Astrocyte (in vitro differentiated cells and primary cell): Measurements from ENCODE around the gene MMP24OS. TPM values are rescaled to one million over a fixed set of nuclear protein-coding genes. Genes with fewer than 3 reads are reported as not detected.

ENCODE experiments used
- DNase-seq: peaks from one replicate; pipeline ENCODE4 v3.0.0-alpha.2; 2010; ENCODE audit warnings: low read depth
- FAIRE-seq: peaks from 2 replicates; lab custom pipeline; 2011; peaks lifted over from hg19 to GRCh38; lab: Jason Lieb, UNC
- H2AFZ ChIP-seq: 2 replicates; pipeline ENCODE4 v1.6.0; 2012; ENCODE audit warnings: low read depth, low read length, inconsistent platforms
- H3K27ac ChIP-seq: 2 replicates; pipeline ENCODE4 v1.5.1; 2011; ENCODE audit warnings: low read depth, low read length, inconsistent platforms
- H3K27me3 ChIP-seq: 2 replicates; pipeline ENCODE4 v1.6.0; 2011; ENCODE audit warnings: low read length, inconsistent platforms; ENCODE audit not compliant: insufficient read depth
- H3K36me3 ChIP-seq: 2 replicates; pipeline ENCODE4 v1.5.1; 2011; ENCODE audit warnings: low read length, inconsistent platforms; ENCODE audit not compliant: insufficient read depth
- H3K4me1 ChIP-seq: 2 replicates; pipeline ENCODE4 v1.5.1; 2011; ENCODE audit warnings: low read length, inconsistent platforms; ENCODE audit not compliant: insufficient read depth
- H3K4me2 ChIP-seq: 2 replicates; pipeline ENCODE4 v1.6.0; 2012; ENCODE audit warnings: low read length, inconsistent platforms
- H3K4me3 ChIP-seq: 2 replicates; pipeline ENCODE4 v1.5.1; 2011; ENCODE audit warnings: low read depth, mild to moderate bottlenecking, low read length, inconsistent platforms; ENCODE audit not compliant: insufficient read depth
- H3K79me2 ChIP-seq: 2 replicates; pipeline ENCODE4 v1.6.0; 2012; ENCODE audit warnings: mild to moderate bottlenecking, low read length, inconsistent platforms; ENCODE audit not compliant: insufficient read depth
- H3K9ac ChIP-seq: 2 replicates; pipeline ENCODE4 v1.6.0; 2012; ENCODE audit warnings: mild to moderate bottlenecking, low read length, inconsistent platforms
- H3K9me3 ChIP-seq: 2 replicates; pipeline ENCODE4 v1.5.1; 2012; ENCODE audit warnings: low read depth, mild to moderate bottlenecking, low read length, inconsistent platforms; ENCODE audit not compliant: insufficient read depth
- H4K20me1 ChIP-seq: 2 replicates; pipeline ENCODE4 v1.6.0; 2012; ENCODE audit warnings: low read length, inconsistent platforms; ENCODE audit not compliant: insufficient read depth
- H3K27ac Mint-ChIP-seq: one replicate; pipeline ENCODE4 v1.8.0; 2021; ENCODE audit warnings: mild to moderate bottlenecking, mixed read lengths; ENCODE audit not compliant: unreplicated experiment
- H3K27me3 Mint-ChIP-seq: one replicate; pipeline ENCODE4 v1.8.0; 2021; ENCODE audit warnings: low read depth, mixed read lengths; ENCODE audit not compliant: unreplicated experiment
- H3K36me3 Mint-ChIP-seq: one replicate; pipeline ENCODE4 v1.8.0; 2021; ENCODE audit warnings: low read depth, mixed read lengths; ENCODE audit not compliant: unreplicated experiment
- H3K4me1 Mint-ChIP-seq: one replicate; pipeline ENCODE4 v1.8.0; 2021; ENCODE audit warnings: low read depth, mixed read lengths; ENCODE audit not compliant: unreplicated experiment
- H3K4me3 Mint-ChIP-seq: one replicate; pipeline ENCODE4 v1.8.0; 2021; ENCODE audit warnings: mild to moderate bottlenecking, moderate library complexity, mixed read lengths; ENCODE audit not compliant: unreplicated experiment
- H3K9me3 Mint-ChIP-seq: one replicate; pipeline ENCODE4 v1.8.0; 2021; ENCODE audit warnings: mild to moderate bottlenecking, mixed read lengths; ENCODE audit not compliant: unreplicated experiment
- CTCF ChIP-seq: IDR thresholded peaks from 2 replicates; pipeline ENCODE4 v1.5.1; 2011; ENCODE audit warnings: low read depth, mild to moderate bottlenecking, inconsistent platforms, low read length, moderate library complexity; ENCODE audit not compliant: insufficient read depth
- EZH2 ChIP-seq: IDR thresholded peaks from 2 replicates; pipeline ENCODE4 v1.6.1; 2012; ENCODE audit warnings: mild to moderate bottlenecking, low read length, inconsistent platforms; ENCODE audit not compliant: insufficient read depth
- total RNA-seq: library from RNA; stranded (reverse); gene quantifications from 2 replicates; pipeline ENCODE4 v1.2.1, GENCODE V29; 2021

The MMP24OS gene
- total RNA-seq, 1 donor from 2014 or later = 86.5 TPM

GRCh38 chr20:35271073-35271882 is 6.6 kb downstream of the MMP24OS start:
- Histone ChIP-seq H3K4me3 (no peak overlapping the region), H3K9ac (no peak overlapping the region), H3K27me3 (no peaks in the 10 kb centered on the region), H3K4me1 (peaks cover under 1% of the 10 kb centered on the region), H2AFZ (no peak overlapping the region), H3K9me3 (no peaks in the 10 kb centered on the region), H3K4me2 (no peak overlapping the region), H3K27ac (no peak overlapping the region), H4K20me1 (no peaks in the 10 kb centered on the region), H3K36me3 (peaks cover 2% of the 10 kb centered on the region), H3K79me2 (peaks cover 10% of the 10 kb centered on the region)
- no peak for TF ChIP-seq EZH2
- no peak for TF ChIP-seq CTCF
- Mint-ChIP-seq H3K4me1 (peaks cover 8% of the 10 kb centered on the region), H3K9me3 (no peaks in the 10 kb centered on the region), H3K4me3 (peak overlapping the region; percentile 50), H3K27me3 (no peaks in the 10 kb centered on the region), H3K36me3 (peaks cover 16% of the 10 kb centered on the region), H3K27ac (no peak overlapping the region)
- FAIRE-seq = no peak
- no peak for DNase-seq

DNA sequence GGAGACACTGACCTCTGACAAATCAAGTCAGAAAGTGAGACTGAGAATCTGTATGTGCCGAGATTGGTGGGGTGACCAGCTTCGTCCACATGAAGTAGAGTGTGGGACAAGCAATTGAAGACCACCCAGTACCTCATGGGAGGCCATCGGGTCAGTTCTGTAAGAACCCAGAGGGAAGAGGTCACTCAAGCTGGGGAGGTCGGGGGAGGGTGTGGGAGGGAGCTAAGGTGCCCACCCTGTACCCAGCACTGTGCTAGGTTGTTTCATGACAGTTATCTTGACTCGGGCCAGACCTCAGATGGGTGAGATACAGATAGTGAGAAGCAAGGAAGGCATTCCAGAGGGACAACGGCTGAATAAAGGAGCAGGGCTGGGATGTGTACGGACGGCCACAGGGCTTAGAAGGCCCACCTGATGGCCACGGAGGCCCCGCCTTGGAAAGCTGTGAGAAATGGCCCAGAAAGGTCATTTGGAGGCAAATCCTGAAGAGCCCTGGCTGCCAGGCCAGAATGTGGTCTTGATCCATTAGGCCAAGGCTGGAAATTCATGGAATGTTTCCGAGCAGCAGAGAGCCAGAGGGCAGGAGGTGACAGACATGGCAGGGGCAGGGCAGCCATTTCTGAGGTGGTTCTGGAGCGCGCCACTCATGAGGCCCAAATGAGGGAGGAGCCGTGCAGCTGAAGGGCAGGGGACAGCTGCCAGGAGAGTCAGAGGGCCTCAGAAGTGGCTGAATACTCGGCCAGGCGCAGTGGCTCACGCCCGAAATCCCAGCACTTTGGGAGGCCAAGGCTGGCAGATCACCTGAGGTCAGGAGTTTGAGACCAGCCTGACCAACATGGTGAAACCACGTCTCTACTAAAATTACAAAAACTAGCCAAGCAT is 7.7 kb downstream of the MMP24OS start:
- FAIRE-seq (no peak), DNase-seq (no peak)
- H3K36me3 Mint-ChIP-seq = peaks cover 18% of the 10 kb centered on the region
- Histone ChIP-seq H4K20me1 (no peaks in the 10 kb centered on the region), H3K4me1 (no peaks in the 10 kb centered on the region), H3K9ac (no peak overlapping the region), H3K36me3 (no peaks in the 10 kb centered on the region), H3K27me3 (no peaks in the 10 kb centered on the region), H3K4me2 (no peak overlapping the region), H2AFZ (no peak overlapping the region), H3K9me3 (no peaks in the 10 kb centered on the region), H3K79me2 (no peaks in the 10 kb centered on the region), H3K27ac (no peak overlapping the region), H3K4me3 (no peak overlapping the region)
- TF ChIP-seq CTCF (no peak), EZH2 (no peak)
- H3K4me3 Mint-ChIP-seq = no peak overlapping the region
- no peaks in the 10 kb centered on the region for H3K27me3 Mint-ChIP-seq
- no peak overlapping the region for H3K27ac Mint-ChIP-seq
- no peaks in the 10 kb centered on the region for H3K9me3 Mint-ChIP-seq
- peaks cover 5% of the 10 kb centered on the region for H3K4me1 Mint-ChIP-seq
